ENCODE results near the gene AGMO.

Gene AGMO

GRCh38 chr7:15561835-15562234 is at the start of gene AGMO:
TSS of gene AGMO (minus strand) at chr7:15562015.
- no peak for DNase-seq (ENCODE audit: low spot score)

GRCh38 chr7:15610503-15610902 is 48.7 kb upstream of the AGMO start:
- DNase-seq (ENCODE audit: low spot score) = no peak

DNA sequence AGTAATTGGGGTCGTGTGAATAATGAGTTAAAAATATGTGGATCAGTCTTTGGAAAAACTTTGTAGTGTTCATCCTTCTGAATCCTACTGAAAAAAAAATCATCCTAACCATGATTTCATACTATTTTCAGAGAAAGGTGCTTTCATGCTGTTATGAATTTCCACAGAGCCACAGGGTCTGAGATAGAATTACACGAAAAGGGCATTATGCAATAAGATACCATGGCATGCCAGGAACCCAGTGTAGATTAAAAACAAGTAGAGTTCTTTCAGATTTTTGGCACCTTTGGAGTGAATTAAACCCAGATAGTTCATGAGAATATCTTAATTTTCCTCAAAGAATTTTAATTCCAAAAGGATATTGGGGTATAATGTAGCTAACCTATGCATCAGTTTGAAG is 47.5 kb upstream of the AGMO start:
- DNase-seq (ENCODE audit: low spot score) = no peak

DNA sequence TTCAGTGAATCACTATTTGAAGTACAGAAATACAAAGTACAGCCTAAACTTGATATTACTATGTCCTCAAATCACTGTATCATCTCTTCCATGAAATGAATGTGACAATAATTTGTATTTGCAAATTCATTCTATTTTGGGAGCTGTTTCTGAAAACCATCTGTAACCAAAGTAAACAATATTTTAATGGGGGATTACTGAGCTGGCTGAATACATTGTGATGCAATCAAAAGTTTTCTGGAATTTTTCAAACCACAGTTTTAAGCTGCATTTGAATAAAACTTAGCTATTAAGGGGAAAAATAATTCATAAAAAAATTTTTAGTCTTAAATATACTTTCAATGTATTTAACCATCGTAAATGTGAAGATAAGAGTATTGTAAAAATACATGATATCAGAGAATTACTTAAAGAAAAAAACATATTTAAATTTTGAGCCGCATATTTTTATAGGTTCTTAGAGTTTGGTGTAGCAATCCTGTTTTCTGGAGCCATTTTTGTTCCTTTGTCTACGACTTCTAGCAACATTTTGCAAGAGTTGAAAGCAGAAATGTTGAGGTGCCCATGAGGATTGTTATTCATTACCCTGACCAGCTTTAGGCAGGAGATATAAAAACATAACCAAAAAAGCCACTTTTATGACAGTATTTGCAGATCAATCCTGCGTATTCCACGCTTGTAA is 45.9 kb upstream of the AGMO start:
- DNase-seq (ENCODE audit: low spot score) = no peak

DNA sequence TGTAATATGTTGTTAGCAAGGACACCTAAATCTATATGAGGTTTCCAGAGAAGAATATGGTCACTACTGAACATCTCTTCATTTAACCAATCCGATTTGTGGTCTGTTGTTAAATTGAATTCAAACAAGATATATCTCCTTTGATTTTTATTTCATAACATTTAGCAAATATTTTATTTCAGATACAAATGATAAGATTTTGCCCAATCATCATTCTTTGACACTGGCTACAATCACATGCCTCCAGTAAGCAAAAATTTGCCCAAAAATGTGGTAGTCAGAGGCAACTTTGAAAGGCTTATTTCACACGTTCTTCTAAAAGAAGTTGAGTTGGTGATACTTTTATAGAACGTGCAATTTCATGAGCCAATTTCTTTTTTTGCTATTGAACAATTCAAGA is 44.7 kb upstream of the AGMO start:
- DNase-seq (ENCODE audit: low spot score) = no peak

- no peak for DNase-seq (ENCODE audit: low spot score)
These were observed 42.4 kb upstream of the AGMO start for GRCh38 chr7:15604166-15604565.

- DNase-seq (ENCODE audit: low spot score) = no peak
These were observed 41.3 kb upstream of the AGMO start for GRCh38 chr7:15603124-15603523.

DNA sequence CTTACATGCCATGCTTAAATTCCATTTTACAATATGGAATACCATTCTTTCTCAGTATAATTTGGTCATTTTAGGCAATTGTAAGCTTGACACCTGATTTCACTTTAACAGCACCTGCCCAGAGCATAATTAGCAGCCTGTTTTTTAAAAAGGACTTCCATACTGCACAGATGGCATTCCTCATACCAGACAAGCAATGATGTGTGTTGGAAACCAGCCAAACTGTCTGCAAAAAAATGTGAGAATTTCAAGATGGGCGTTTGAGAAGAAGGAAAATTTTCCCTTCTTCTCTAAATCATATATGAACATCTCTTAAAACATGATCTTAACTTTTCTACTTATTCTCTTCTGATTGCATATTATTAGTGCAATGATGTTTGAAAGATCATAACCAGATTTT is 40.4 kb upstream of the AGMO start:
- no peak for DNase-seq (ENCODE audit: low spot score)

GRCh38 chr7:15601175-15601574 is 39.4 kb upstream of the AGMO start:
- no peak for DNase-seq (ENCODE audit: low spot score)

DNA sequence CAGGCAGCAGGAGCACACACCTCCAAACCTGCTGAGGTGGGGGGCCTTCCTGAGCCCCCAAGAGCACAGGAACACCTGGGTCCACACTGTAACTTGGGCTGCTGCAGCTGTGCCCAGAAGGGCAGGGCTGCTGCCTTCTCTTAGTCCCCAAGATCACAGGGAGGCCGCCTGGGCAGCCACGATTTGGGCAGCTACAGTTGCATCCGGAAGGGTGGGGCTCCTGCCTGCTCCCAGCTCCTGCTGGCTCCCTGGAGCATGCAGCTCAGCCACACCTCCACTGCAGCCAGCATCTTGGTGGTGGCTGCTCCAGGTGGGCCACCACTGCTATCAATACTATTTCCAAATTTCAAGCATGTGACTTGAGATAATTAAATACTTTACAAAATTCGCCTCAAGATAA is 38.5 kb upstream of the AGMO start:
- no peak for DNase-seq (ENCODE audit: low spot score)

DNA sequence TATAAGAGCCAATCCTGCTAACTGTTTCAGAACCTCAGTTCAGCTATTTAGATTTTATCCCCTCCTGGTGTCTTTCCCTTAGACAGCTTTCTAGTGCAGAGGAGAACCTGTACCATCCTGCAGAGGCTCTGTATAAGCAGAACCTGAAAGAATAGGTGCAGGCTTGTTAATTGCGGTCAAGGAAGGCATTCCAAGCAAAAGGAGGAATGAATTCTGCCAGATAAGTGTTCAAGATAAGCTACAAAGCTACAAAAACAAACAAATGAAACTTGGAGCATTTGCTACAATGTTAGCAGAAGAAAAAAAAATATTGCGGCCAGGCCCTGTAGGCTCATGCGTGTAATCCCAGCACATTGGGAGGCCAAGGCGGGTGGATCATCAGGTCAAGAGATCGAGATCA is 32.6 kb upstream of the AGMO start:
- DNase-seq (ENCODE audit: low spot score) = no peak

DNA sequence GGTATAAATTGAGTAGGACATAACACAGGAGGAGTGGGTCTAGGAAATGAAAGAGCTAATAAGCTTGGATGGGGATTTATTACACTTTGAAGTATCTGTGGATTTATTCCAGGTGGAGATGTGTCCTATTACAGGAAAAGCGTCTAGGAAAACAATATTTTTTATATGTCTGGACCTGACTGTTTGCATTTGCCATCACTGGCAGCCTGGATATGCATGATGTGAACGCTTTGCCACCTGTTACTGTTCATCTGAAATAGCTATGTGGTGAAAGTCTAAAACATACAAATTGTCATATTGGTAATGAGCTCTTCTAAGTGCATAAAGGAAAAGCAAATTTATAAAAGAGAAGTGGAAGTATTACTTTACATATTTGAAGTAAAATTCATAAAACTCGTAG is 31.6 kb upstream of the AGMO start:
- no peak for DNase-seq (ENCODE audit: low spot score)

DNA sequence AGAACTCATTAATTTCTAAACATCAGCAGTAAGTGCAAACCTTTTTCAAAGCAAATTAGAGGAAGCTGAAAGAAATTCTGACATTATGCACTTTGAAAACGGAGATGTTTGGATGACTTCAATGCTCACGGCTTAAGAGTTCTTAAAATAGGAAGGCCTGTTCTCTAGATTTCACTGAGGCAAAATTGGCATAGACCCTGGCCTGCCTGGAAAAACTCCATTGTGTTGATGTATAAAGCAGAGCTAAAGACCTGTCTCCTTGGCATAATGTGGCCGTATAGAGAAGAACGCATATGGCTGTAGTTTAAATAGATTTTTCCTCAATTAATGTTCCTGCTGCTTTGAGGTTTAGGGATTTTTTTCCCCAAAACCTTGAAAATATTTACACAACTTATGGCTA is 24.5 kb upstream of the AGMO start:
- peak; percentile 70 for DNase-seq (ENCODE audit: low spot score)

DNA sequence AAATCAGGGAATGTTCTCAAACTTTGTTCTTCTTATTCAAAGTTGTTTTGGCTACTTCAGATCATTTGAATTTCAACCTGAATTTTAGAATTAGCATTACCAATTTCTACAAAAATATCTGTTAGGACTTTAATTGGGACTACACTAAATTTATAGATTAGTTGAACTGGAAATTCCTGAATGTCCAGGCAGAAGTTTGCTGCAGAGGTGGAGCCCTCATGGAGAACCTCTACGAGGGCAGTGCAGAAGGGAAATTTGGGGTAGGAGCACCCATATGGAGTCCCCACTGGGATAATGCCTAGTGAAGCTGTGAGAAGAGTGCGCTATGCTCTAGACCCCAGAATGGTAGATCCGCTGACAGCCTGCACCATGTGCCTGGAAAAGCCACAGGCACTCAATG is 22.8 kb upstream of the AGMO start:
- DNase-seq (ENCODE audit: low spot score) = no peak

- DNase-seq (ENCODE audit: low spot score) = no peak
These were observed 21.0 kb upstream of the AGMO start for GRCh38 chr7:15582773-15583172.

GRCh38 chr7:15581352-15581951 is 19.6 kb upstream of the AGMO start:
- DNase-seq (ENCODE audit: low spot score) = no peak

GRCh38 chr7:15580604-15581351 is 19.0 kb upstream of the AGMO start:
- no peak for DNase-seq (ENCODE audit: low spot score)

DNA sequence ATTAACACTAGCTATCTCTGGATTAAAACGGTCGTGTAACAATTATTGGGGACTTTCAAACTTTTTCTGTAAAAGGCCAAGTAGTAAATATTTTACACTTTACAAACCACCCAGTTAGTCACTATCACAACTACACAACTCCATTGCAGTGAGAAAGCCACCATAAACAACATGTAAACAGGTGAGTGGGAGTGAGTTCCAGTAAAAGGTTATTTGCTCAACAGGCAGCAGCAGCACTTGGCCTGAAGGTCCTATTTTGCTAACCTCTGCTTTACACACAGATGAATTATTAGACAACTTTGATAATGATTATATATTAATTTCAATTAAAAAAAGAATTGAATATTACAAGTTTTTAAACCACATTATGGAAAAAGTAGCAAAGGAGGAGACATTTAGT is 15.8 kb upstream of the AGMO start:
- DNase-seq (ENCODE audit: low spot score) = no peak

DNA sequence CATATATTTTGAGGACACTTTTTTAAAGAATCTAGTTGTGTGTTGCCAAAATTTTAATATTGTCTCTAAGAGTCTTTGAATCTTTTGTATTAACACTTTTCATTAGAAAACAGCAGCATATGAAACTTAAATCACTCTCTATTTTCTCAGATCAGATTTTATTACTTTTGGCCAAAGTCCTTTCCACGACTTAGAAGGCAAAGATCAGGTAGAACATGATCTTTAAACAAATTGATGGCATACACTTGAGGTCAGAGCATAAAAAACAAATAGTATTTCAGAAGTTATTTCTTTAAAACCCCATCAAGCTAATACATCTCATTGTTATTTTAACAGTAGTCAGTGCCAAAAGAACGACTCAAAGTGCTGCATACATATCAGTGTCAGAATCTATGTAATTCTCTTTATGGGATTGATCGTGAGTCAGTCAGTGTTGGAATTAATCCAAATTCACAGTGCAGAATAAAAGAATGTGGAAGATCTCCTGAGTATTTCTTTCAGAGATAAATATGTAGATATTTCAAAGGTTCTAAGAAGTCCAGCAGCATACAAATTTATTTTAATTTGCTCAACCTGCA is 9.6 kb upstream of the AGMO start:
- DNase-seq (ENCODE audit: low spot score) = no peak

DNA sequence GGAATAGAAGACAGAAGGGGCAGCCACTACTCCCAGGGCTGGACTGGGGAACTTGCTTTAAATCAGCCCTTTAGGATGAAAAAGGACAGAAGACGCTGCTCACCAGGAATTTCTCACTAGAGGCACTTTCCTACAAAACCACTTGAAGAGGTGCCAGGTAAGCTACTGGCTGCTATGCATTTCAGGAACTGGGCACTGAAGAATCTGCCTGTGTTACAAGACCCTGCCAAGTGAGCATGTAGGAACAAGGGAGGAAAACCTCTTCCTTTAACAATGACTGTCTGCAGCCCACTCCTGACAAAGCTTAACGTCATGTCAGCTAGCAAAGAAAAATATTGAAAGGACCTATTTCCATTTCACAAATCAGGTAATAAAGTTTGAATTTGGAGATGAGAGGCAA is 5.8 kb upstream of the AGMO start:
- DNase-seq (ENCODE audit: low spot score) = no peak

- DNase-seq (ENCODE audit: low spot score) = no peak
These were observed 5.2 kb upstream of the AGMO start for GRCh38 chr7:15567036-15567435.

- DNase-seq (ENCODE audit: low spot score) = no peak
These were observed 4.7 kb upstream of the AGMO start for GRCh38 chr7:15566476-15566875.

- no peak for DNase-seq (ENCODE audit: low spot score)
These were observed 847 bp downstream of the AGMO start for GRCh38 chr7:15560968-15561367.
